ENCODE measurements around the gene KRTAP2-1.
"Not testable (repeated sequence)": the region's sequence is repeated elsewhere in the genome, so short reads cannot be mapped to it uniquely, and the experiment has no call there.

The KRTAP2-1 gene

GRCh38 chr17:41055130-41055529 lies 8.0 kb upstream of the KRTAP2-1 start, which contains the start of gene KRTAP2-2:
KRTAP2-2 (minus strand) TSS chr17:41055230; CDS start chr17:41055211, 19 bp downstream.
- not testable (repeated sequence) for DNase-seq

GRCh38 chr17:41054556-41054955 lies 7.4 kb upstream of the KRTAP2-1 start:
- not testable (repeated sequence) for DNase-seq

- no peak for DNase-seq
Measured at GRCh38 chr17:41054025-41054424, 6.9 kb upstream of the KRTAP2-1 start.

GRCh38 chr17:41052566-41052965 lies 5.5 kb upstream of the KRTAP2-1 start:
- DNase-seq: no peak

- DNase-seq: no peak
Measured at GRCh38 chr17:41049110-41049509, 2.0 kb upstream of the KRTAP2-1 start.

- DNase-seq: no peak
Measured at GRCh38 chr17:41048441-41048840, 1.3 kb upstream of the KRTAP2-1 start.

GRCh38 chr17:41042953-41043352 lies 4.2 kb downstream of the KRTAP2-1 start:
- DNase-seq: no peak

GRCh38 chr17:41040783-41041571 lies 6.1 kb downstream of the KRTAP2-1 start, which contains the start of gene KRTAP1-1:
KRTAP1-1 (minus strand) TSS chr17:41041450; CDS start chr17:41041397, 53 bp downstream.
- DNase-seq: not testable (repeated sequence)

- no peak for DNase-seq
Measured at GRCh38 chr17:41037853-41038350, 9.2 kb downstream of the KRTAP2-1 start.

GRCh38 chr17:41034346-41034935 lies 12.7 kb downstream of the KRTAP2-1 start, which contains the start of gene KRTAP1-3:
KRTAP1-3 (minus strand) TSS chr17:41034874; CDS start chr17:41034821, 53 bp downstream.
- not testable (repeated sequence) for DNase-seq

- DNase-seq: no peak
Measured at GRCh38 chr17:41029633-41030245, 17.4 kb downstream of the KRTAP2-1 start, which contains the start of gene KRTAP1-4. KRTAP1-4 (minus strand) TSS chr17:41030195; CDS start chr17:41030078, 117 bp downstream.

- DNase-seq: no peak
Measured at GRCh38 chr17:41026715-41027471, 20.2 kb downstream of the KRTAP2-1 start, which contains the start of gene KRTAP1-5. KRTAP1-5 (minus strand) TSS chr17:41027208; CDS start chr17:41027155, 53 bp downstream.

- DNase-seq: no peak
Measured at GRCh38 chr17:41024697-41025096, 22.4 kb downstream of the KRTAP2-1 start.

GRCh38 chr17:41020336-41020735 lies 26.8 kb downstream of the KRTAP2-1 start:
- DNase-seq: no peak

GRCh38 chr17:41019415-41019814 lies 27.7 kb downstream of the KRTAP2-1 start:
- DNase-seq: no peak

- DNase-seq: no peak
Measured at GRCh38 chr17:41018541-41018940, 28.6 kb downstream of the KRTAP2-1 start.

- DNase-seq: no peak
Measured at GRCh38 chr17:41016578-41017215, 30.4 kb downstream of the KRTAP2-1 start.

GRCh38 chr17:41015454-41015853 lies 31.7 kb downstream of the KRTAP2-1 start:
- no peak for DNase-seq

- DNase-seq: peak; percentile 14
Measured at GRCh38 chr17:41013606-41014005, 33.5 kb downstream of the KRTAP2-1 start.

- no peak for DNase-seq
Measured at GRCh38 chr17:41013181-41013580, 33.9 kb downstream of the KRTAP2-1 start.

GRCh38 chr17:41012326-41013120 lies 34.6 kb downstream of the KRTAP2-1 start:
- DNase-seq: no peak
